Right ventricle myocardium superior (tissue), 1 donor: ENCODE data around the gene FIGNL2. TPM values are rescaled to one million over a fixed set of nuclear protein-coding genes. Genes with fewer than 3 reads are reported as not detected.
A peak's percentile ranks its signal among the peaks of the same experiment; 100 is the strongest.
"Not testable (repeated sequence)": the region's sequence is repeated elsewhere in the genome, so short reads cannot be mapped to it uniquely, and the experiment has no call there.

ENCODE experiments used
- ATAC-seq: fragments of 200-7000 bp; cut with Tn5 transposase; one replicate; pipeline ENCODE4 v1.9.1; 2020; ENCODE audit warnings: mild to moderate bottlenecking; ENCODE audit not compliant: poor library complexity
- DNase-seq: peaks from one replicate; pipeline ENCODE4 v3.0.0-alpha.2; 2020
- intact Hi-C: fragments of 100-400 bp; cut with DNase I; formaldehyde crosslinking; loops from one replicate; pipeline ENCODE4 v1.11.2; 2022
- long read RNA-seq: library from polyadenylated mRNA; unstranded; transcript quantifications from one replicate; pipeline ENCODE4 v2.0.0, GENCODE V29; 2021
- total RNA-seq: library from RNA; stranded (reverse); fragmentation: NEBNext Ultra II Directional; extraction: Animal tissue kit (Norgen Biotek cat#: 25700); gene quantifications from one replicate; pipeline ENCODE4 v1.2.1, GENCODE V29; 2021
- donor health status: DM: no; HTN: yes; CAD: no; lungs with severe emphysema.

Gene FIGNL2
- total RNA-seq = 0.30 TPM
- long read RNA-seq = 0 reads

- intact Hi-C loops = no loop called here
- DNase-seq (no peak), ATAC-seq (no peak)
These were observed at the start of gene FIGNL2 for GRCh38 chr12:51848326-51848727. Gene FIGNL2 (minus strand): TSS chr12:51848718. CDS start chr12:51822413, 26,305 bp downstream.

GRCh38 chr12:51897181-51897580, 48.7 kb upstream of the FIGNL2 start:
- intact Hi-C loops = no loop called here
- ATAC-seq = peak; percentile 17
- peak; percentile 63 for DNase-seq

GRCh38 chr12:51896236-51896635, 47.7 kb upstream of the FIGNL2 start:
- no peak for ATAC-seq
- intact Hi-C loops = no loop called here
- DNase-seq = no peak

GRCh38 chr12:51895378-51896135, 47.0 kb upstream of the FIGNL2 start:
- DNase-seq (no peak), ATAC-seq (no peak)
- intact Hi-C loops = no loop called here

GRCh38 chr12:51893786-51894185, 45.3 kb upstream of the FIGNL2 start:
- no peak for DNase-seq
- no peak for ATAC-seq
- intact Hi-C loops = loop anchor here (5.0 kb wide), 1 partner anchor 89 kb away; no protein-coding TSS in a partner anchor

- intact Hi-C loops = loop anchor here (5.0 kb wide), 1 partner anchor 90 kb away; no protein-coding TSS in a partner anchor
- no peak for ATAC-seq
These were observed 43.3 kb upstream of the FIGNL2 start for GRCh38 chr12:51891843-51892242.

GRCh38 chr12:51890511-51891171, 42.1 kb upstream of the FIGNL2 start:
- intact Hi-C loops = loop anchor here (5.0 kb wide), 1 partner anchor 92 kb away; no protein-coding TSS in a partner anchor
- DNase-seq = no peak
- ATAC-seq = no peak

More at GRCh38 chr12:51891843-51892242, 43.3 kb upstream of the FIGNL2 start:
- DNase-seq = no peak

GRCh38 chr12:51890133-51890464, 41.6 kb upstream of the FIGNL2 start:
- ATAC-seq (no peak), DNase-seq (no peak)
- intact Hi-C loops = loop anchor here (5.0 kb wide), 1 partner anchor 92 kb away; no protein-coding TSS in a partner anchor

- intact Hi-C loops = loop anchor here (5.0 kb wide), 1 partner anchor 93 kb away; no protein-coding TSS in a partner anchor
- ATAC-seq (no peak), DNase-seq (no peak)
These were observed 41.0 kb upstream of the FIGNL2 start for GRCh38 chr12:51889216-51890132.

GRCh38 chr12:51888316-51889215, 40.0 kb upstream of the FIGNL2 start:
- no peak for DNase-seq
- intact Hi-C loops = no loop called here

GRCh38 chr12:51887476-51888315, 39.2 kb upstream of the FIGNL2 start, which contains the start of gene ANKRD33:
Gene ANKRD33 (plus strand): TSS chr12:51888103. CDS start chr12:51888187, 84 bp downstream.
- peak; percentile 73 for DNase-seq
- ATAC-seq = peak; percentile 23
- intact Hi-C loops = no loop called here

More at GRCh38 chr12:51888316-51889215, 40.0 kb upstream of the FIGNL2 start:
- no peak for ATAC-seq

GRCh38 chr12:51886021-51886710, 37.6 kb upstream of the FIGNL2 start:
- ATAC-seq (peak; percentile 92), DNase-seq (peak; percentile 76)
- intact Hi-C loops = no loop called here

GRCh38 chr12:51885294-51886020, 36.9 kb upstream of the FIGNL2 start:
- DNase-seq, ATAC-seq, intact Hi-C loops: not testable (repeated sequence)

GRCh38 chr12:51884676-51885229, 36.2 kb upstream of the FIGNL2 start:
- intact Hi-C loops = no loop called here
- ATAC-seq = no peak
- no peak for DNase-seq

GRCh38 chr12:51883998-51884675, 35.6 kb upstream of the FIGNL2 start:
- ATAC-seq (no peak), DNase-seq (no peak)
- intact Hi-C loops = no loop called here
